C4-2B (cell line): Measurements from ENCODE around the gene RNF103.
"Not testable (repeated sequence)": the region's sequence is repeated elsewhere in the genome, so short reads cannot be mapped to it uniquely, and the experiment has no call there.

Source experiments
- H3K27ac ChIP-seq: fragments of 450-650 bp; 2 replicates; pipeline ENCODE4 v1.5.1; 2017
- ZFX ChIP-seq: fragments of 450-650 bp; IDR thresholded peaks from 2 replicates; pipeline ENCODE4 v1.6.1; 2017
- TF ChIP-seq, protein P1 (sequence below): fragments of 450-650 bp; conservative IDR thresholded peaks from 2 replicates; pipeline ENCODE4 v1.5.1; 2017; ENCODE audit warnings: mild to moderate bottlenecking

Gene RNF103

DNA sequence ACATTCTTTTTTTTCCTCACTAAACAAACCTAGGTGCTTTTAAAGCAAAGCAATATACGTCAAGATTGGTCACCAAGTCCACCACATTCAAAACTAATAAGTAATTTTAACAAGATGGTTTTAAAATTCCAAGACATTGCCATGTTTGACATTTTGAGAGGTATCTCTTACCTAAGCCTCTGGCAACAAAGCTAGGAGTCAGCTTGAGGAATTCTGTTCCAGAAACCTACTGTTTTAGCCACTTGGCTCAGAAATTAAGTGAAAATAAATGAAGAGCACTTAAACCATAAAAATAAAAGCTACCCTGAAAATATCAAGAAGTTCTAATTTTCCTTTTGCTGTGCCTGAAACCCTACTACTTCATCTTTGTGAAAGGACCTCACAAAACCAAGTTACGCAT is 30.4 kb downstream of the RNF103 start:
- H3K27ac ChIP-seq = no peak overlapping the region
- no peak for TF ChIP-seq ZFX
- TF ChIP-seq, protein P1, sequence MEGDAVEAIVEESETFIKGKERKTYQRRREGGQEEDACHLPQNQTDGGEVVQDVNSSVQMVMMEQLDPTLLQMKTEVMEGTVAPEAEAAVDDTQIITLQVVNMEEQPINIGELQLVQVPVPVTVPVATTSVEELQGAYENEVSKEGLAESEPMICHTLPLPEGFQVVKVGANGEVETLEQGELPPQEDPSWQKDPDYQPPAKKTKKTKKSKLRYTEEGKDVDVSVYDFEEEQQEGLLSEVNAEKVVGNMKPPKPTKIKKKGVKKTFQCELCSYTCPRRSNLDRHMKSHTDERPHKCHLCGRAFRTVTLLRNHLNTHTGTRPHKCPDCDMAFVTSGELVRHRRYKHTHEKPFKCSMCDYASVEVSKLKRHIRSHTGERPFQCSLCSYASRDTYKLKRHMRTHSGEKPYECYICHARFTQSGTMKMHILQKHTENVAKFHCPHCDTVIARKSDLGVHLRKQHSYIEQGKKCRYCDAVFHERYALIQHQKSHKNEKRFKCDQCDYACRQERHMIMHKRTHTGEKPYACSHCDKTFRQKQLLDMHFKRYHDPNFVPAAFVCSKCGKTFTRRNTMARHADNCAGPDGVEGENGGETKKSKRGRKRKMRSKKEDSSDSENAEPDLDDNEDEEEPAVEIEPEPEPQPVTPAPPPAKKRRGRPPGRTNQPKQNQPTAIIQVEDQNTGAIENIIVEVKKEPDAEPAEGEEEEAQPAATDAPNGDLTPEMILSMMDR = no peak

- TF ChIP-seq ZFX = no peak
- TF ChIP-seq, protein P1 = no peak
Observed at GRCh38 chr2:86592547-86593230, 31.0 kb downstream of the RNF103 start.

DNA sequence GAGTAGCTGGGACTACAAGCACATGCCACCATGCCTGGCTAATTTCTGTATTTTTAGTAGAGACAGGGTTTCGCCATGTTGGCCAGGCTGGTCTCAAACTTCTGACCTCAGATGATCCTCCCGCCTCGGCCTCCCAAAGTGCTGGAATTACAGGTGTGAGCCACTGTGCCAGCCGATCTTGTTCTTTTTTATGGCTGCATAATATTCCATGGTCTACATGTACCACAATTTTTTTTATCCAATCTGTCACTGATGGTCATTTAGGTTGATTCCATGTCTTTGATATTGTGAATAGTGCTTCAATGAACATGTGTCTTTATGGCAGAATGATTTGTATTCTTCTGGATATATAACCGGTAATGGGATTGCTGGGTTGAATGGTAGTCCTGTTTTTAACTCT is 34.0 kb downstream of the RNF103 start:
- not testable (repeated sequence) for H3K27ac ChIP-seq

More at GRCh38 chr2:86592547-86593230, 31.0 kb downstream of the RNF103 start:
- H3K27ac ChIP-seq = no peak overlapping the region

DNA sequence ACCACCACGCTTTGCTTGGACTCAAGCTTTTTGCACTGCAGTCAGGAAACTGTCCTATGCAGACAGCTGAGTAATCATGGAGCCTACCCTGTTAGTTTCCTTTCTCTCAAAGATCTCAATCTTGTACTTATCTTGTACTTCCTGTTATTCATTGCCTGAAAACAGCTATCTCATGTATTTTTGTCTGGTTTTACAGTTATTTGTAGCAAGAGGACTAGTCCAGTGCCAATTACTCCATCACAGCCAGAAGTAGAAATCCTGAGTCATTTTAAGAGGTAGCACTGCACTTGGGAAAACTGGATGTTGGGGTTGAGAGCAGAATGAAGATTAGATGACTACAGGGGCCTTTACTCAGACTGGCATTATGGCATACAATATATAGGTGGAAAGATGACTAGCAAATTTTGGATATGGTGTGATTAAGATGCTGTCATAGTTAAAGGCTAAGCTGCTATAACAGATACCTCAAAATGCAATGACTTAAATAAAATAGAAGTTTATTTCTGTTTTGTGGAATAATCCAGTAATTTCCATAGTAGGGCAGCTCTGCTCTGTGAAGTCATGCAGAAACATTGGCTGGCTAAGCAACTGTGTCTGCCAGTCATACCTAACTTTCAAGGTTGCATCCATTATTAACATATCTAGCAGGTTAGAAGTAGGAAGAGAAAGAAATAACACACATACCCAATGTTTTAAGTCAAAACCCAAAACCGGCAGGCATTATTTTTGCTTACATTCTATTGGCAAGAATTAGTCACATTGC is 39.3 kb downstream of the RNF103 start:
- TF ChIP-seq, protein P1 = no peak
- TF ChIP-seq ZFX = no peak
- no peak overlapping the region for H3K27ac ChIP-seq

DNA sequence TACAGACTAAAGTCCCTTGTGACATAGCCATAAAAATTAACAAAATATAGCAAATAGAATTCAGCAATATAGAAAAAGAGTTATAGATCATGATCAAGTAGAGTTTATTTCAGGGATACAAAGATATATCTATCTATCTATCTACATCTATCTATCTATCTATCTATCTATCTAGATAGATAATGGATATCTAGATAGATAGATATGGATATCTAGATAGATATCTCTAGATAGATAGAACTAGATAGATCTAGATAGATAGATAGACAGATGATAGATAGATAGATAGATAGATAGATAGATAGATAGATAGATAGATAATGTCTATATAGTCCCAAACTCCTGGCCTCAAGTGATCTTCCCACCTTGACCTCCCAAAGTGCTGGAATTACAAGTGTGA is 43.1 kb downstream of the RNF103 start:
- no peak overlapping the region for H3K27ac ChIP-seq
- TF ChIP-seq ZFX = no peak
- TF ChIP-seq, protein P1 = no peak

DNA sequence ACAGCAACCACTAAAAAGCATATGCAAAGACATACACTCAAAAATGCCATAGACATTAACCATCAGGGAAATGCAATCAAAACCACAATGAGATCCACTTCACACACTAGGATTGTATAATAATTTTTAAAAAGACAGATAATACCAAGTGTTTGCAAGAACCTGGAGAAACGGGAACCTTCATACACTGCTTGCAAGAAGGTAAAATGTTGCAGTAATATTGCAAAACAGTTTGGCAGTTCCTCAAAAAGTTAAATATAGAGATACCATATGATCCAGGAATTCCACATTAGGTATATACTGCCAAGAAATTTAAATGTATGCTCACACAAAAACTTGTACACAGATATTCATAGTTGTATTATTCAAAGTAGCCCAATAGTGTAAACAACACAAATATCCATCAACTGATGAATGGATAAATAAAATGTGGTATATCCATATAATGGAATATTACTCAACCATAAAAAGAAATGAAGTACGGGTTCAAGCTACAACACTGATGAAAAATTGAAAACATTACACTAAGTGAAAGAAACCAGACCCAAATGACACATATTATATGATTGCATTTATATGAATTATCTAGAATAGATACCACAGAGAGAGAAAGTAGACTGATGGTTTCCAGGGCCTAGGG is 45.7 kb downstream of the RNF103 start:
- no peak overlapping the region for H3K27ac ChIP-seq
- TF ChIP-seq, protein P1 = no peak
- no peak for TF ChIP-seq ZFX

- TF ChIP-seq, protein P1 = no peak
- no peak for TF ChIP-seq ZFX
- H3K27ac ChIP-seq = no peak overlapping the region
Observed at GRCh38 chr2:86570059-86570458, 53.6 kb downstream of the RNF103 start.
